HepG2 (cell line): Measurements from ENCODE around the gene GRM7. TPM values are rescaled to one million over a fixed set of nuclear protein-coding genes. Genes with fewer than 3 reads are reported as not detected.
A peak's percentile ranks its signal among the peaks of the same experiment; 100 is the strongest.

Experiments
- ATAC-seq: fragments of 200-7000 bp; cut with Tn5 transposase; 3 replicates; pipeline ENCODE4 v1.9.1; 2020; ENCODE audit warnings: mild to moderate bottlenecking, moderate library complexity
- BruUV-seq: library from RNA; stranded (reverse); fragments of 400-500 nt; replicated peaks from 2 replicates; lab custom pipeline; 2021; lab: Mats Ljungman, UMichigan
- CTCF ChIA-PET: fragments of 300-600 bp; formaldehyde crosslinking; extraction: SDS; loops from one replicate; lab custom pipeline; 2021; ENCODE audit warnings: low total read pairs, inconsistent platforms, low intra/inter-chr PET ratio; lab: Yijun Ruan, JAX
- POLR2A ChIA-PET: fragments of 350-600 bp; sonication (Branson Sonifier 250); formaldehyde crosslinking; loops from one replicate; lab custom pipeline; 2020; ENCODE audit warnings: antibody characterized with exemption, inconsistent platforms; lab: Yijun Ruan, JAX
- DNase-seq: peaks from one replicate; pipeline ENCODE4 v3.0.0-alpha.2; 2015; ENCODE audit warnings: low spot score
- FAIRE-seq: peaks from 3 replicates; lab custom pipeline; 2011; peaks lifted over from hg19 to GRCh38; lab: Jason Lieb, UNC
- H2AFZ ChIP-seq: one replicate; pipeline ENCODE4 v1.6.1; 2011; ENCODE audit warnings: low read length, inconsistent platforms
- H3K27ac ChIP-seq: fragments of 300-600 bp; 3 replicates; pipeline ENCODE4 v1.8.0; 2011; ENCODE audit warnings: mixed run types, mild to moderate bottlenecking, mixed read lengths, low read length, inconsistent platforms; ENCODE audit not compliant: insufficient read depth; ENCODE audit errors: extremely low read length
- H3K27me3 ChIP-seq, 2 experiments: fragments of 200-600 bp in 1 of 2; 2 replicates in 1 of 2; 3 replicates in 1 of 2; pipeline versions ENCODE4 v1.6.0 to v1.8.0; 2011; ENCODE audit warnings: low read length in 2 of 2, mild to moderate bottlenecking in 2 of 2, moderate library complexity in 2 of 2, inconsistent platforms in 1 of 2; ENCODE audit not compliant: insufficient read depth in 2 of 2, control insufficient read depth in 1 of 2
- H3K36me3 ChIP-seq, 2 experiments: fragments of 200-600 bp in 1 of 2; replicated peaks in 1 of 2; 2 replicates in 1 of 2; 3 replicates in 1 of 2; pipeline versions ENCODE4 v1.5.1 to v1.8.0; 2011; ENCODE audit warnings: low read length in 2 of 2, inconsistent platforms in 1 of 2; ENCODE audit not compliant: insufficient read depth in 2 of 2, control insufficient read depth in 1 of 2
- H3K4me1 ChIP-seq: 2 replicates; pipeline ENCODE4 v1.5.1; 2012; ENCODE audit warnings: low read length, inconsistent platforms; ENCODE audit not compliant: insufficient read depth
- H3K4me2 ChIP-seq: 2 replicates; pipeline ENCODE4 v1.6.0; 2011; ENCODE audit warnings: low read depth, low read length, inconsistent platforms
- H3K4me3 ChIP-seq, 3 experiments: fragments of 200-600 bp in 1 of 3; sonication (generic), shearing (Covaris generic) in 1 of 3; replicated peaks in 1 of 3; 2 replicates each; pipeline ENCODE4 v1.5.1; 2011 to 2016; ENCODE audit warnings: low read length in 3 of 3, inconsistent platforms in 2 of 3, low read depth in 2 of 3, mild to moderate bottlenecking in 2 of 3, control low read depth in 1 of 3, mixed read lengths in 1 of 3; ENCODE audit not compliant: insufficient read depth in 1 of 3
- H3K79me2 ChIP-seq: one replicate; pipeline ENCODE4 v1.6.1; 2011; ENCODE audit warnings: low read length, inconsistent platforms; ENCODE audit not compliant: insufficient read depth
- H3K9ac ChIP-seq: 2 replicates; pipeline ENCODE4 v1.6.0; 2011; ENCODE audit warnings: mild to moderate bottlenecking, low read depth, low read length, inconsistent platforms; ENCODE audit not compliant: insufficient read depth
- H3K9me3 ChIP-seq: 2 replicates; pipeline ENCODE4 v1.5.1; 2012; ENCODE audit warnings: mild to moderate bottlenecking, low read length
- H4K20me1 ChIP-seq: 2 replicates; pipeline ENCODE4 v1.6.0; 2011; ENCODE audit warnings: inconsistent platforms, mild to moderate bottlenecking, low read length, moderate library complexity; ENCODE audit not compliant: insufficient read depth
- ASH2L ChIP-seq: fragments of 300-600, 200-600 bp; sonication (generic); IDR thresholded peaks from 2 replicates; pipeline ENCODE4 v1.7.0; 2017; ENCODE audit warnings: low read depth, mild to moderate bottlenecking, moderate library complexity, mixed read lengths, low read length; ENCODE audit not compliant: insufficient read length
- ATF2 ChIP-seq: sonication (generic); formaldehyde crosslinking; IDR thresholded peaks from 2 replicates; pipeline ENCODE4 v1.4.0; 2020; ENCODE audit warnings: missing genetic modification reagents
- BCL6 ChIP-seq: IDR thresholded peaks from 2 replicates; pipeline ENCODE4 v1.6.1; 2016; ENCODE audit warnings: missing genetic modification reagents, missing compliant biosample characterization
- CHD4 ChIP-seq: fragments of 200-600 bp; sonication (generic); IDR thresholded peaks from 2 replicates; pipeline ENCODE4 v1.7.0; 2017; ENCODE audit warnings: mild to moderate bottlenecking, low read length, borderline replicate concordance
- DBP ChIP-seq: sonication (generic); formaldehyde crosslinking; IDR thresholded peaks from 2 replicates; pipeline ENCODE4 v1.4.0; 2020; ENCODE audit warnings: missing genetic modification reagents; ENCODE audit errors: not compliant biosample characterization
- HNRNPK ChIP-seq: fragments of 200-400 bp; formaldehyde crosslinking; IDR thresholded peaks from 2 replicates; pipeline ENCODE4 v1.6.1; 2018; ENCODE audit warnings: low read length, low read depth, moderate library complexity, mild to moderate bottlenecking; ENCODE audit not compliant: poor library complexity, severe bottlenecking
- MAFF ChIP-seq: IDR thresholded peaks from 2 replicates; pipeline ENCODE4 v1.6.1; 2011; ENCODE audit warnings: low read depth, low read length, improper control_type of control experiment
- MAFK ChIP-seq, 2 experiments: IDR thresholded peaks in 1 of 2; conservative IDR thresholded peaks in 1 of 2; 2 replicates each; pipeline ENCODE4 v1.6.1; 2011; ENCODE audit warnings: improper control_type of control experiment in 2 of 2, low read length in 2 of 2
- PHF8 ChIP-seq: sonication (generic); formaldehyde crosslinking; IDR thresholded peaks from 2 replicates; pipeline ENCODE4 v1.5.0; 2020; ENCODE audit warnings: missing genetic modification reagents
- RXRA ChIP-seq: sonication (generic); formaldehyde crosslinking; IDR thresholded peaks from 2 replicates; pipeline ENCODE4 v1.5.1; 2020; ENCODE audit warnings: missing genetic modification reagents
- YEATS4 ChIP-seq: sonication (generic); formaldehyde crosslinking; IDR thresholded peaks from 2 replicates; pipeline ENCODE4 v1.4.0; 2020; ENCODE audit warnings: missing genetic modification reagents, borderline replicate concordance
- ZNF20 ChIP-seq: sonication (generic); formaldehyde crosslinking; IDR thresholded peaks from 2 replicates; pipeline ENCODE4 v1.4.0; 2020; ENCODE audit warnings: mild to moderate bottlenecking, moderate library complexity, missing genetic modification reagents
- ZNF24 ChIP-seq: fragments of 450-650 bp; IDR thresholded peaks from 2 replicates; pipeline ENCODE4 v1.6.1; 2017; ENCODE audit warnings: antibody characterized with exemption, mild to moderate bottlenecking
- ZNF276 ChIP-seq: sonication (generic); formaldehyde crosslinking; IDR thresholded peaks from 2 replicates; pipeline ENCODE4 v1.4.0; 2020; ENCODE audit warnings: mild to moderate bottlenecking, low read depth, missing genetic modification reagents
- ZNF777 ChIP-seq: sonication (generic); formaldehyde crosslinking; IDR thresholded peaks from 2 replicates; pipeline ENCODE4 v1.4.0; 2020; ENCODE audit warnings: missing genetic modification reagents
- WGBS: methylation state at CpG from one replicate; pipeline ENCODE4 v1.1.6; 2017; ENCODE audit warnings: low lambda C conversion rate; 5-methylcytosine and 5-hydroxymethylcytosine counted together
- in situ Hi-C: cut with HindIII; loops from 2 replicates; pipeline ENCODE4 v1.10.0; 2017; ENCODE audit warnings: low pct_unique_long_range_greater_than_20kb; ENCODE audit not compliant: extremely low pct_ligation_motif_present
- intact Hi-C: fragments of 100-400 bp; cut with micrococcal nuclease; formaldehyde crosslinking; loops from one replicate; pipeline ENCODE4 v1.10.0; 2022; ENCODE audit not compliant: unreplicated experiment
- polyA plus RNA-seq, 8 experiments: library from polyadenylated mRNA; depleted of rRNA in 3 of 8; stranded (reverse) in 7 of 8; unstranded in 1 of 8; fragments of >200 nt; fragmentation: Illumina TruSeq in 4 of 8; extraction: Trizol in 4 of 8; gene quantifications; 2 replicates each; pipeline versions ENCODE4 v1.2.1 to v1.2.3, GENCODE V29; 2011 to 2016; ENCODE audit warnings: low read depth in 4 of 8, missing spikeins in 1 of 8, mixed read lengths in 1 of 8; ENCODE audit not compliant: insufficient read depth in 1 of 8
- total RNA-seq, 5 experiments: library from RNA; depleted of rRNA; stranded (reverse); fragments of >200 nt; fragmentation: Illumina TruSeq; extraction: Trizol; gene quantifications; 2 replicates each; pipeline ENCODE4 v1.2.3, GENCODE V29; 2016; ENCODE audit warnings: low read depth in 1 of 5

Gene GRM7
- total and polyA plus RNA-seq, 2 of the 13 experiments (the other 11 are each of a cell fraction or from before 2014, with no cell fraction given) = not detected

GRCh38 chr3:6854184-6854583 lies 6.7 kb upstream of the GRM7 start:
- H3K9ac ChIP-seq = no peak overlapping the region
- no TSS peak for BruUV-seq
- 0% methylated on average over 2 of the region's 2 CpGs for WGBS
- no peaks in the 10 kb centered on the region for H3K27me3 ChIP-seq
- TF ChIP-seq CHD4 (no peak), BCL6 (CRISPR knock-in tag) (no peak), ZNF20 (CRISPR knock-in tag) (no peak), HNRNPK (peak; percentile 69), ZNF777 (no peak)
- no peak overlapping the region for H3K27ac ChIP-seq
- no peaks in the 10 kb centered on the region for H3K36me3 ChIP-seq
- ATAC-seq = no peak
- CTCF ChIA-PET = no interaction called here
- no peak overlapping the region for H3K4me3 ChIP-seq
- intact Hi-C loops (no loop called here), in situ Hi-C loops (no loop called here)
- no peak overlapping the region for H2AFZ ChIP-seq
- H3K4me2 ChIP-seq = no peak overlapping the region
- H4K20me1 ChIP-seq = no peaks in the 10 kb centered on the region
- POLR2A ChIA-PET = no interaction called here
- DNase-seq = no peak
- no peaks in the 10 kb centered on the region for H3K4me1 ChIP-seq
- H3K9me3 ChIP-seq = peaks cover 15% of the 10 kb centered on the region; the same call in 1 of the 2 replicates
- no peak for FAIRE-seq
- H3K79me2 ChIP-seq = no peaks in the 10 kb centered on the region

GRCh38 chr3:6857510-6857909 lies 3.4 kb upstream of the GRM7 start:
- DNase-seq (no peak), ATAC-seq (no peak), FAIRE-seq (no peak)
- CTCF ChIA-PET = no interaction called here
- Histone ChIP-seq H3K4me3 (no peak overlapping the region), H2AFZ (no peak overlapping the region), H3K27me3 (no peaks in the 10 kb centered on the region; a peak in 1 of 5 replicates), H3K4me2 (no peak overlapping the region), H3K36me3 (no peaks in the 10 kb centered on the region), H3K4me1 (no peaks in the 10 kb centered on the region), H4K20me1 (no peaks in the 10 kb centered on the region), H3K79me2 (no peaks in the 10 kb centered on the region), H3K9ac (no peak overlapping the region), H3K27ac (no peak overlapping the region), H3K9me3 (no peaks in the 10 kb centered on the region)
- intact Hi-C loops = no loop called here
- no TSS peak for BruUV-seq
- POLR2A ChIA-PET = no interaction called here
- 0% methylated on average over 5 of the region's 5 CpGs for WGBS
- in situ Hi-C loops = no loop called here
- no peak for TF ChIP-seq ATF2
- no peak for TF ChIP-seq YEATS4 (CRISPR knock-in tag)
- peak; percentile 62 for TF ChIP-seq MAFF
- TF ChIP-seq RXRA = no peak
- TF ChIP-seq ASH2L = no peak
- no peak for TF ChIP-seq DBP (CRISPR knock-in tag)
- peak; percentile 66 to 74; a peak in 2 of 4 replicates for TF ChIP-seq MAFK (conservative IDR thresholded peaks at IDR 0.05 in 1 of 2, IDR thresholded peaks at IDR 0.05 in 1 of 2; ENCODE audit: low read length in 2 of 2)
- TF ChIP-seq PHF8 (CRISPR knock-in tag) = no peak
- TF ChIP-seq ZNF24 = no peak
- TF ChIP-seq ZNF276 (CRISPR knock-in tag) = no peak
